GM18868 (cell line): ENCODE data around the gene TNFAIP6.
"Not testable (repeated sequence)": the region's sequence is repeated elsewhere in the genome, so short reads cannot be mapped to it uniquely, and the experiment has no call there.

Source experiments
- ATAC-seq: cut with Tn5 transposase; IDR thresholded peaks from one replicate; pipeline ENCODE4 v1.9.1; 2021; ENCODE audit warnings: mild to moderate bottlenecking, moderate library complexity; ENCODE audit not compliant: unreplicated experiment

Gene TNFAIP6

GRCh38 chr2:151357359-151357758, at the start of gene TNFAIP6:
Gene TNFAIP6, plus strand, starts transcription at chr2:151357592. Its CDS starts 75 bp downstream, at chr2:151357667.
- ATAC-seq, result no peak

- ATAC-seq, result not testable (repeated sequence)
Observed at GRCh38 chr2:151310313-151310712, 47.1 kb upstream of the TNFAIP6 start.

DNA sequence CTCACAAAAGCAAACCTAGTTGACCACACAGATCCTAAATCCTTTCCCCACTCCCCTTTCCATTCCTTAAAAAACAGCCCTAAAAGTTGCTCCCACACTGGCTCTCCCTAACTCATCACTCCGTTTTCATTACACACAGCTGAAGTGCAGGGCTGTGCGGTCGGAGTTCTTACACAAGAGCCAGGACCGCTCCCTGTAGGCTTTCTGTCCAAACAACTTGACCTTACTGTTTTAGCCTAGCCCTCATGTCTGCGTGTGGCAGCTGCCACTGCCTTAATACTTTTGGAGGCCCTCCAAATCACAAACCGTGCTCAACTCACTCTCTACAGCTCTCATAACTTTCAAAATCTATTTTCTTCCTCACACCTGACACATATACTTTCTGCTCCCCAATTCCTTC, 45.0 kb upstream of the TNFAIP6 start:
- ATAC-seq, result not testable (repeated sequence)

DNA sequence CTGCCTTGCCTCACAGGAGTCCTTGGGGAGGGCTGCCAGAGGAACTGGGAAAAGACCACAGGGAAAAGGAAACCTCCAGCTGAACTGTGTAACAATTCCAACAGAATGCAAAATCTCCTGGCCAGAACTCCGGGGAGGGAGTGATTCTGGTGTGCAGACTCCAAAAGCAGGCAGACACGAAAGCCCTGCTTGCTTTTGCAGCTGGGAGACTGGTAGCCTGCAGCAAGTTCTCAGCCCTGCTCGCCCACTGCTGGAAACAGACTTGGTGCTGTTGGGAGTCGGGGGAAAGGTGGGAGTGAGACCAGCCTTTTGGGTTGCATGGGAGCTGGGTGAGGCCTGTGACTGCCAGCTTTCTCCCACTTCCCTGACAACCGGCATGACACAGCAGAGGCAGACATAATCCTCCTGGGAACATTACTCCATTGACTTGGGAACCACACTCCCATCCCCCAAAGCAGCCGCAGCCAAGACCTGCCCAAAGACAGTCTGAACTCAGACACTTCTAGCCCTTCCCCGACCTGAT, 42.0 kb upstream of the TNFAIP6 start:
- no peak for ATAC-seq

- ATAC-seq, result no peak
Observed at GRCh38 chr2:151325581-151326095, 31.8 kb upstream of the TNFAIP6 start.

GRCh38 chr2:151326554-151326953, 30.8 kb upstream of the TNFAIP6 start:
- no peak for ATAC-seq

- no peak for ATAC-seq
Observed at GRCh38 chr2:151329998-151330397, 27.4 kb upstream of the TNFAIP6 start.

DNA sequence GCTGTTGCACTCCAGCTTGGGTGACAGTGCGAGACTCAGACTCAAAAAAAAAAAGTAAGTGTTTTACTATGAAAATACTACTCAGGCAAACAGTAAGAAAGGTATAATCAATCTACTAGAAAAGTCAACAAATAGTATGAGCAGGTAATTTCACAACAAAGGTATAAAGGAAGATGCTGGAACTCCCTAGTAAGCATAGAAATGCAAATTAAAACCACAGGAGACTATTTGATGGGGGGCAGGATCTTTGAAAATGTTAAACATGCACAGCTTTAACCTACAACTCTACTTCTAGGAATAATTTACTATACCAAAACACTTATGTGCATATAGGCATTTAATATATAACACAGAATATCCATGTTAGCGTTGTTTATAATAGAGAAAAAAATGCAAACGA, 24.3 kb upstream of the TNFAIP6 start:
- no peak for ATAC-seq

GRCh38 chr2:151334082-151334815, 23.1 kb upstream of the TNFAIP6 start:
- ATAC-seq, result no peak

DNA sequence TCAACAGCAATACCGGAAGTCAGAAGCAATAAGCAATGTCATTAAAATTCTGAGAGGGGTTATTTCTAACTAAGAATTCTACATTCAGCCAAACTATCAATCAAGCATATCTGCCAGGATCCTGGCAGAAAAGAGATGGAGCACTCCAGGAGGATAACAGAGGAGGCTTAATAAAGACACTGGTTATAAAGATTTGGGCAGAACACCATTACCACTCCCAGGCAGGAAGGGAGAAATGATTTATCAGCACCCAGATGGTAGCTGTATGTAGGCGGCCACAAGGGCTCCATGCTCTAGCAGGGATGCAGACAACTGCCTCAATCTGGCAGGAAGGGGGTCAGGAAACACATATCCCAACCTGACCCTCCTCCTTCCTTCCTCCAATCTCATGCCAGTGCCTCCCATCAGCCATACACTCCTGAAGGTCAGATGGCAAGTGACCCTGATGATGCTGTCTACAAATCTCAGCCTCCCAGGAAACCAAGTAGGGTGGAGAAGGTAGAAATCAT, 20.5 kb upstream of the TNFAIP6 start:
- no peak for ATAC-seq

- no peak for ATAC-seq
Observed at GRCh38 chr2:151337643-151338042, 19.7 kb upstream of the TNFAIP6 start.

- ATAC-seq, result no peak
Observed at GRCh38 chr2:151338115-151338514, 19.3 kb upstream of the TNFAIP6 start.

- ATAC-seq, result no peak
Observed at GRCh38 chr2:151343073-151343472, 14.3 kb upstream of the TNFAIP6 start.

- not testable (repeated sequence) for ATAC-seq
Observed at GRCh38 chr2:151344191-151344590, 13.2 kb upstream of the TNFAIP6 start.

GRCh38 chr2:151344906-151345305, 12.5 kb upstream of the TNFAIP6 start:
- ATAC-seq, result no peak

GRCh38 chr2:151347294-151347693, 10.1 kb upstream of the TNFAIP6 start:
- ATAC-seq, result no peak

- no peak for ATAC-seq
Observed at GRCh38 chr2:151347906-151348305, 9.5 kb upstream of the TNFAIP6 start.

- ATAC-seq, result no peak
Observed at GRCh38 chr2:151350579-151351195, 6.7 kb upstream of the TNFAIP6 start.

GRCh38 chr2:151353995-151354394, 3.4 kb upstream of the TNFAIP6 start:
- ATAC-seq, result no peak

DNA sequence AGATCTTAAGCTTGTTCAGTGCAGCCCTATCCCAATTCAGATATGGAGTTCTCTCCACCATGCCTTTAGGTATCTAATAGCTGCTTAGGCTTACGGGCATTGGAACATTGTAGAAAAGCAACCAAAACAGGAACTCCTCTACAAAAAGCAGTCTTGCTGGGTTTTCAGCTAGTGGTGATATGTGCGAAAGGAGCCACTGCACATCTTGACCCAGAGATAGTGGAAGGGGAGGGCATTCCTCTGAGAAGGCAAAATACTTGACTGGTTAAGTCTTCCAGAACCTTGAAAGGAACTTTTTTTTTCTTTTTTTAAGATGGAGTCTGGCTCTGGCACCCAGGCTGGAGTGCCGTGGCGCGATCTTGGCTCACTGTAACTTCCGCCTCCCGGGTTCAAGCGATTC, 2.6 kb upstream of the TNFAIP6 start:
- no peak for ATAC-seq

- ATAC-seq, result no peak
Observed at GRCh38 chr2:151358166-151358970, 976 bp downstream of the TNFAIP6 start.
